Gastroesophageal sphincter (tissue), 4 donors: ENCODE measurements around the gene SYNE3. TPM values are rescaled to one million over a fixed set of nuclear protein-coding genes. Genes with fewer than 3 reads are reported as not detected.

ENCODE experiments used
- ATAC-seq: fragments of 150-250 bp; one replicate; pipeline ENCODE4 v1.9.1; 2016; ENCODE audit warnings: mild to moderate bottlenecking, moderate library complexity
- H3K27ac ChIP-seq, 4 donors: fragments of 200-600 bp; sonication (generic) in 3 of 4; 1 replicate in 3 of 4; 2 replicates in 1 of 4; pipeline ENCODE4 v1.5.1; 2016 to 2019
- H3K27me3 ChIP-seq: fragments of 200-600 bp; sonication (generic); one replicate; pipeline ENCODE4 v1.5.1; 2019
- H3K36me3 ChIP-seq, 2 donors: fragments of 200-600 bp; sonication (generic); one replicate each; pipeline ENCODE4 v1.5.1; 2019; ENCODE audit warnings: control low read depth in 1 of 2
- H3K4me1 ChIP-seq, 3 donors: fragments of 200-600 bp; sonication (generic); 1 replicate in 2 of 3; 2 replicates in 1 of 3; pipeline ENCODE4 v1.5.1; 2016 to 2019; ENCODE audit warnings: control low read depth in 2 of 3
- H3K4me3 ChIP-seq, 2 donors: fragments of 200-600 bp; sonication (generic); one replicate each; pipeline ENCODE4 v1.5.1; 2019; ENCODE audit warnings: mild to moderate bottlenecking in 1 of 2, moderate library complexity in 1 of 2
- H3K9me3 ChIP-seq, 3 donors: fragments of 200-600 bp; sonication (generic); one replicate each; pipeline ENCODE4 v1.5.1; 2017 to 2019; ENCODE audit warnings: control low read depth in 2 of 3
- EP300 ChIP-seq: sonication (generic); formaldehyde crosslinking; IDR thresholded peaks from one replicate; pipeline ENCODE4 v1.6.1; 2017; ENCODE audit warnings: antibody characterized with exemption, mild to moderate bottlenecking
- POLR2A ChIP-seq, 2 donors: fragments of 450-650 bp; IDR thresholded peaks; one replicate each; pipeline ENCODE4 v1.6.1; 2017; ENCODE audit warnings: antibody characterized with exemption in 2 of 2, mild to moderate bottlenecking in 2 of 2, moderate library complexity in 1 of 2
- POLR2AphosphoS5 ChIP-seq: sonication (generic); formaldehyde crosslinking; IDR thresholded peaks from one replicate; pipeline ENCODE4 v1.6.1; 2017; ENCODE audit warnings: antibody characterized with exemption
- WGBS, 2 donors: methylation state at CpG; one replicate each; pipeline ENCODE4 v1.1.5; 2018; ENCODE audit warnings: low coverage in 1 of 2; 5-methylcytosine and 5-hydroxymethylcytosine counted together
- total RNA-seq, 4 donors: library from RNA; depleted of rRNA; stranded (reverse); fragments of >200 nt; gene quantifications; one replicate each; pipeline ENCODE4 v1.1.0, GENCODE V29; 2016
- TF ChIP-seq, protein P1 (sequence below), 4 experiments: fragments of 200-600 bp in 2 of 4; fragments of 450-650 bp in 2 of 4; sonication (generic) in 1 of 4; IDR thresholded peaks; one replicate each; pipeline ENCODE4 v1.5.1; 2017 to 2019; ENCODE audit warnings: antibody characterized with exemption in 4 of 4, mild to moderate bottlenecking in 2 of 4, moderate library complexity in 2 of 4

Gene SYNE3
- total RNA-seq, 4 donors from 2014 or later: 16.5 to 28.0 (median 20.3) TPM

DNA sequence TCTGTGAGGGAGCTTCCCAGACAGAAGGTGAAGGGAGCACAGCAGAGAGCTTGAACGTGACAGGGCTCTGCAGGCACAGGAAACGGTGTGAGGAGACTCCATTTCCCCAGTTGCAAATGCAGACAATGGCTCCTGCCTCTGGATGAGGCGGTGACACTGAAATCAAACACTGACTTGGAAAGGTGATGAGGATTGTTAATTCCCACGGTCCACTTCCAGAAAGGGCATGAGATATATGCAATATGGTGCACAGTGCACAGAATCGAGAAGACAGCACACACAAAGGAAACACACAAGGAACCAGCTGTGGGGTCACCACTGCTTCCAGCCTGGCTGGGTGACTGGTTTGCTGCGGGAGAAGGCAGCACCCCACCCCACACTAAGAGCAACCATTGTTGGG, 42.0 kb downstream of the SYNE3 start:
- Histone ChIP-seq H3K27ac (no peak overlapping the region), H3K36me3 (peaks cover 0 to 29% of the 10 kb centered on the region in 2 donors), H3K9me3 (no peaks in the 10 kb centered on the region), H3K4me1 (peaks cover 0 to 41% (median 21%) of the 10 kb centered on the region in 3 donors), H3K4me3 (no peak overlapping the region), H3K27me3 (peaks cover 29% of the 10 kb centered on the region)
- 63% methylated on average over 4 of the region's 6 CpGs; no CpG with 5 or more reads in 1 of the 2 donors for WGBS, 2 donors
- ATAC-seq: no peak
- TF ChIP-seq POLR2AphosphoS5: no peak
- no peak for TF ChIP-seq EP300
- TF ChIP-seq POLR2A (IDR thresholded peaks at IDR 0.05): no peak
- TF ChIP-seq, protein P1, sequence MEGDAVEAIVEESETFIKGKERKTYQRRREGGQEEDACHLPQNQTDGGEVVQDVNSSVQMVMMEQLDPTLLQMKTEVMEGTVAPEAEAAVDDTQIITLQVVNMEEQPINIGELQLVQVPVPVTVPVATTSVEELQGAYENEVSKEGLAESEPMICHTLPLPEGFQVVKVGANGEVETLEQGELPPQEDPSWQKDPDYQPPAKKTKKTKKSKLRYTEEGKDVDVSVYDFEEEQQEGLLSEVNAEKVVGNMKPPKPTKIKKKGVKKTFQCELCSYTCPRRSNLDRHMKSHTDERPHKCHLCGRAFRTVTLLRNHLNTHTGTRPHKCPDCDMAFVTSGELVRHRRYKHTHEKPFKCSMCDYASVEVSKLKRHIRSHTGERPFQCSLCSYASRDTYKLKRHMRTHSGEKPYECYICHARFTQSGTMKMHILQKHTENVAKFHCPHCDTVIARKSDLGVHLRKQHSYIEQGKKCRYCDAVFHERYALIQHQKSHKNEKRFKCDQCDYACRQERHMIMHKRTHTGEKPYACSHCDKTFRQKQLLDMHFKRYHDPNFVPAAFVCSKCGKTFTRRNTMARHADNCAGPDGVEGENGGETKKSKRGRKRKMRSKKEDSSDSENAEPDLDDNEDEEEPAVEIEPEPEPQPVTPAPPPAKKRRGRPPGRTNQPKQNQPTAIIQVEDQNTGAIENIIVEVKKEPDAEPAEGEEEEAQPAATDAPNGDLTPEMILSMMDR (IDR thresholded peaks at IDR 0.05): no peak

DNA sequence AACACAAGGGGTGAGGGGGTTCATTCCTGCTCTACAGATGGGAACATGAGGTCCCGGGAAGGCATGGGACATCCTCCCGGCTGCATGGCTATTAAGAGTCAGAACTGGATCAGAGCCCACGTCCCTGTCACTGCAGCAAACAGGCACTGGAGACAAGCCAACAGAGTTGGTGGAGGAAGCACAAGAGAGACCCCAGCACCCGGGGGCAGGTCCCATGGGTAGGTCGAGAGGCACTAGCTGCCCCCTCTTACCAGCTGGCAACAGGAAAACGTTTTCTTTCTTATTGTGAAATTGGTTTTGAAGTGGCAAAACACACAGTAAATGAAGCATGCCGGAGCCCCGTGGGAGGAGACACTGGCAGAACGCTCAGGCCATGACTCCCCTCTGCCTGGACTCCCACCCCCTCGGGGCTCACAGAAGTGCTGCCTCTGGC, 43.6 kb downstream of the SYNE3 start:
- ATAC-seq: peak; percentile 29
- peaks cover 29% of the 10 kb centered on the region for H3K27me3 ChIP-seq
- H3K36me3 ChIP-seq: peaks cover 0 to 34% of the 10 kb centered on the region in 2 donors
- no peak overlapping the region for H3K4me3 ChIP-seq
- H3K27ac ChIP-seq: peak overlapping the region in 1 of 4 donors; percentile 7
- H3K9me3 ChIP-seq: no peaks in the 10 kb centered on the region
- 53% methylated on average over 5 of the region's 10 CpGs; no CpG with 5 or more reads in 1 of the 2 donors for WGBS, 2 donors
- TF ChIP-seq POLR2AphosphoS5 (no peak), POLR2A (IDR thresholded peaks at IDR 0.05) (no peak), EP300 (no peak)
- TF ChIP-seq, protein P1 (IDR thresholded peaks at IDR 0.05): no peak
- H3K4me1 ChIP-seq: peaks cover 0 to 37% (median 11%) of the 10 kb centered on the region in 3 donors

GRCh38 chr14:95471476-95471875, 45.0 kb downstream of the SYNE3 start:
- no peak for ATAC-seq
- Histone ChIP-seq H3K9me3 (no peaks in the 10 kb centered on the region), H3K27ac (peak overlapping the region in 3 of 4 donors; percentile 31 to 54 (median 44)), H3K36me3 (peaks cover 0 to 44% of the 10 kb centered on the region in 2 donors), H3K4me1 (peaks cover 0 to 38% (median 11%) of the 10 kb centered on the region in 3 donors), H3K27me3 (peaks cover 29% of the 10 kb centered on the region), H3K4me3 (no peak overlapping the region)
- WGBS, 2 donors: 42 to 69% methylated on average over 3 to 6 of the region's 7 CpGs
- TF ChIP-seq POLR2AphosphoS5: no peak
- TF ChIP-seq EP300: no peak
- TF ChIP-seq POLR2A (IDR thresholded peaks at IDR 0.05): no peak
- TF ChIP-seq, protein P1 (IDR thresholded peaks at IDR 0.05): no peak

DNA sequence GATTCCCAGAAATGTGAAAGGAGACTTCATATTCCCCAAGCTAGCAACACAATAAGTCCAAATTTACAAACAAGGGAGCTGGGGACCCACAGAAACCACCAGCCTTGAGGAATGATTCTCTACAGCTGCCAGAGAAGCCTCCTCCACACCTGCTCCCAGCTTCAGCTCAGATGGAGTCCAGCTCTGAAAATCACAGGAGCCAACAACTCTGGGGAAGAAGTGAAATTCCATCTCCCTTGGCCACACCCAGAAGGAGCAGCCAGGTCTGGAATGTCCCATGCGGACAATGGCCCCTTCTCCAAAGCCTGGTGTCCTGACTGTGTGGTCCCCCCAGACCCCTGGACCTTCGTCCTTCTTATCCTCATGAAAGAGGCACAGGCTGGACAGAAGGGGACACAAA, 45.4 kb downstream of the SYNE3 start:
- H3K27ac ChIP-seq: peak overlapping the region in 2 of 4 donors; percentile 44 to 54
- H3K4me1 ChIP-seq: peaks cover 0 to 38% (median 11%) of the 10 kb centered on the region in 3 donors
- 80% methylated on average over 1 of the region's 2 CpGs; no CpG with 5 or more reads in 1 of the 2 donors for WGBS, 2 donors
- no peaks in the 10 kb centered on the region for H3K9me3 ChIP-seq
- no peak overlapping the region for H3K4me3 ChIP-seq
- ATAC-seq: no peak
- H3K27me3 ChIP-seq: peaks cover 33% of the 10 kb centered on the region
- peaks cover 0 to 48% of the 10 kb centered on the region in 2 donors for H3K36me3 ChIP-seq
- TF ChIP-seq EP300 (no peak), POLR2A (IDR thresholded peaks at IDR 0.05) (no peak), POLR2AphosphoS5 (no peak)
- TF ChIP-seq, protein P1 (IDR thresholded peaks at IDR 0.05): no peak

GRCh38 chr14:95469134-95469481, 47.3 kb downstream of the SYNE3 start:
- no peak for ATAC-seq
- Histone ChIP-seq H3K27ac (no peak overlapping the region), H3K9me3 (no peaks in the 10 kb centered on the region), H3K4me3 (no peak overlapping the region), H3K36me3 (peaks cover 0 to 48% of the 10 kb centered on the region in 2 donors), H3K4me1 (peaks cover 0 to 38% (median 11%) of the 10 kb centered on the region in 3 donors), H3K27me3 (peaks cover 48% of the 10 kb centered on the region)
- no peak for TF ChIP-seq EP300
- TF ChIP-seq POLR2AphosphoS5: no peak
- TF ChIP-seq POLR2A (IDR thresholded peaks at IDR 0.05): no peak
- TF ChIP-seq, protein P1 (IDR thresholded peaks at IDR 0.05): no peak
- 67 to 72% methylated on average over 2 of the region's 3 CpGs for WGBS, 2 donors
